WERI-Rb-1 (cell line): Measurements from ENCODE around the gene CPSF4L.

ENCODE experiments used
- DNase-seq: peaks from one replicate; pipeline ENCODE4 v3.0.0-alpha.2; 2020
- H3K27ac ChIP-seq: fragments of 250-450 bp; sonication (Bioruptor Pico); 2 replicates; pipeline ENCODE4 v1.5.1; 2020; ENCODE audit warnings: mild to moderate bottlenecking, moderate library complexity
- H3K27me3 ChIP-seq: fragments of 250-450 bp; sonication (Bioruptor Pico); 2 replicates; pipeline ENCODE4 v1.5.1; 2021; ENCODE audit warnings: mild to moderate bottlenecking, low read depth, moderate library complexity; ENCODE audit not compliant: insufficient read depth, severe bottlenecking
- H3K36me3 ChIP-seq: fragments of 250-450 bp; sonication (Bioruptor Pico); 2 replicates; pipeline ENCODE4 v1.5.1; 2020; ENCODE audit warnings: mild to moderate bottlenecking, moderate library complexity
- H3K4me3 ChIP-seq: 2 replicates; pipeline ENCODE4 v1.5.1; 2011; ENCODE audit warnings: low read depth, mild to moderate bottlenecking, control low read depth, low read length
- H3K9me3 ChIP-seq: fragments of 250-450 bp; sonication (Bioruptor Pico); 2 replicates; pipeline ENCODE4 v1.5.1; 2021; ENCODE audit warnings: mild to moderate bottlenecking, moderate library complexity; ENCODE audit not compliant: severe bottlenecking
- CTCF ChIP-seq: IDR thresholded peaks from 2 replicates; pipeline ENCODE4 v1.5.1; 2011; ENCODE audit warnings: low read depth, mild to moderate bottlenecking, control low read depth, inconsistent platforms, low read length

The CPSF4L gene

GRCh38 chr17:73227944-73228343, 33.7 kb downstream of the CPSF4L start:
- no peak for DNase-seq
- Histone ChIP-seq H3K36me3 (peaks cover 21% of the 10 kb centered on the region), H3K9me3 (no peaks in the 10 kb centered on the region), H3K27me3 (no peaks in the 10 kb centered on the region), H3K4me3 (no peak overlapping the region), H3K27ac (no peak overlapping the region)
- TF ChIP-seq CTCF: no peak

DNA sequence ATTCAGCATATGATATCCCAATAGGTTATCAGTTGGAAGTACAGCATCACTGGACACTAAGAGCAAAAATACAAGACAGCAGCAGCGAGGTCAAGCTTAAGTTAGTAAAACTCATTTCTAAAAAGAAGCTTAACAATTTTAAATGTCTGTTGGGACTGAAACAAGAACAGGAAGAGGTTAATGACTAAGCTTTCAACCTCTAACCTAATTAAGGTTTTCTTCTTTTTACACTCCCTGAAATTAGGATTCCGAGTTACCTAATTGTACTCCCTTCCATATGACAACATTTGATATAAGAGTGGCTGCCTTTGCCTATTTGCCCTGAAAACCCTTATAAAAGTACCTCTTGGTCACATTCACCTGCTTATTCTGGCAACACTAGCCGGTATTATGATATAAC, 34.3 kb downstream of the CPSF4L start:
- DNase-seq: no peak
- H3K36me3 ChIP-seq: peaks cover 23% of the 10 kb centered on the region
- no peak overlapping the region for H3K27ac ChIP-seq
- no peaks in the 10 kb centered on the region for H3K27me3 ChIP-seq
- TF ChIP-seq CTCF: no peak
- no peaks in the 10 kb centered on the region for H3K9me3 ChIP-seq
- H3K4me3 ChIP-seq: no peak overlapping the region

DNA sequence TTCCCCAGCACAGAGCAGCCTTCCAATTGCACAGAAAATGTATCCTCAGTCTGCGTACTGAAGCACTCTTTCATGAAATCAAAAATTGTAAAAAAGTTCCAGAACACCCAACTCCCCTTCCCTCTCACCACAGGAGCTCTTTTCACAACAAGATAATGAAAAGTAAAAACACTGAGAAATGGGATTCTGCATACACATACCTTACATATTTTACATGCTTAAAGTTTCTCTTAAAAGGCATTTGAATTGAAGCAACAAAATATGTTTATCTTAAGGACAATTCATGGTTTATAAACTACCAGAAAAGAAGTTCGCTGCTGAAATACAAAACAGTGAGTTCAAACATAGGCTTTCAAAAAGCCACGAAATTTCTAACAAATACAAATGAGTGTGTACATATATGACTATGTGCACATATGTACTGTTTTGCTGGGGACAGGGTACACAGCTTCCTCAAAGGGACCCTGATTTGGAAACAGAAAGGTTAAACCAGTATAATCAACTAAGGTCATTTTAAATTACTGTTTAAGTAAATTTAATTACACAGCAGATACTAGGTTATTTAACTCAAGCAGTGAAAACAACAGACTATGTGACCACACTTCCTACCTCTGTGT, 35.0 kb downstream of the CPSF4L start:
- Histone ChIP-seq H3K27me3 (no peaks in the 10 kb centered on the region), H3K4me3 (no peak overlapping the region), H3K36me3 (peaks cover 20% of the 10 kb centered on the region), H3K9me3 (no peaks in the 10 kb centered on the region), H3K27ac (no peak overlapping the region)
- no peak for DNase-seq
- no peak for TF ChIP-seq CTCF

DNA sequence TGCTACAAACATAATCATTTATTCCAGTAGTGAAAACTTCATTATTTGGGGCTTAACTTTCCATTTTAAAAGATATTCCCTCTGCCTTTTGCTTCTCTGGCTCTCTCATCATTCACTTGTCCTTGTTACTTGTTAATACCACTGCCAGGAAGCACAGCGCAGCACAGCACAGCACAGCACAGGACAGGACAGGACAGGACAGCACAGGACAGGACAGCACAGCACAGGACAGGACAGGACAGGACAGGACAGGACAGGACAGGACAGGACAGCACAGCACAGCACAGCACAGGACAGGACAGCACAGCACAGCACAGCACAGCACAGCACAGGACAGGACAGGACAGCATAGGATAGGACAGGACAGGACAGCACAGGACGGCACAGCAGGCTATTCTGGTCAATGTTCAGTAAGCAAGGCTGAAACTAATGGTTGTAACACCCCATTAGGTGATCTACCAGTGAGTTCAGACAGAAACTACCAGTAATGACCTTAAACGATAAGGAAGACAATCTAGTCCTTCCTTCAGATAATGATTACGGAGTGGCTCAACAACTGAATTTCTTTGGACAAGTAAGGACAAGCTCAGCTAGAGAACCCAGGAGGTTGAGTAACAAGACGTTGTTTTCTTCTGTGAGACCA, 36.9 kb downstream of the CPSF4L start:
- Histone ChIP-seq H3K9me3 (no peaks in the 10 kb centered on the region), H3K4me3 (no peak overlapping the region), H3K27ac (no peak overlapping the region), H3K36me3 (peaks cover 23% of the 10 kb centered on the region), H3K27me3 (no peaks in the 10 kb centered on the region)
- TF ChIP-seq CTCF: no peak
- no peak for DNase-seq

GRCh38 chr17:73224237-73224636, 37.4 kb downstream of the CPSF4L start:
- TF ChIP-seq CTCF: no peak
- H3K9me3 ChIP-seq: no peaks in the 10 kb centered on the region
- no peak overlapping the region for H3K27ac ChIP-seq
- H3K27me3 ChIP-seq: no peaks in the 10 kb centered on the region
- peaks cover 23% of the 10 kb centered on the region for H3K36me3 ChIP-seq
- no peak overlapping the region for H3K4me3 ChIP-seq
- DNase-seq: no peak
